SK-N-SH (cell line): ENCODE results near the gene CCSER1. TPM values are rescaled to one million over a fixed set of nuclear protein-coding genes. Genes with fewer than 3 reads are reported as not detected.

Source experiments
- CTCF ChIA-PET: fragments of 300-600, 350-600 bp; formaldehyde crosslinking; extraction: SDS; loops from one replicate; lab custom pipeline; 2021; lab: Yijun Ruan, JAX
- POLR2A ChIA-PET: fragments of 350-600 bp; sonication (Branson Sonifier 250); formaldehyde crosslinking; extraction: SDS; loops from one replicate; lab custom pipeline; 2020; ENCODE audit warnings: antibody characterized with exemption, inconsistent platforms; lab: Yijun Ruan, JAX
- DNase-seq: peaks from one replicate; pipeline ENCODE4 v3.0.0; 2012
- H2AFZ ChIP-seq: fragments of 200-600 bp; sonication (generic); 2 replicates; pipeline ENCODE4 v1.8.1; 2016; ENCODE audit warnings: antibody characterized with exemption, mild to moderate bottlenecking, low read depth
- H3F3A ChIP-seq: fragments of 200-600 bp; sonication (generic); replicated peaks from 2 replicates; pipeline ENCODE3; 2016; ENCODE audit warnings: antibody characterized with exemption, mild to moderate bottlenecking; ENCODE audit not compliant: insufficient read depth
- H3K27ac ChIP-seq, 2 experiments: fragments of 200-500 bp in 1 of 2; fragments of 200-600 bp in 1 of 2; sonication (Bioruptor generic) in 1 of 2; sonication (generic), shearing (Covaris generic) in 1 of 2; 2 replicates each; pipeline versions ENCODE4 v1.5.1 to v1.6.1; 2014 to 2016; ENCODE audit warnings: low read depth in 2 of 2, inconsistent platforms in 1 of 2, low read length in 1 of 2, mild to moderate bottlenecking in 1 of 2, mixed read lengths in 1 of 2
- H3K27me3 ChIP-seq: fragments of 200-600 bp; sonication (generic), shearing (Covaris generic); 2 replicates; pipeline ENCODE4 v1.6.1; 2016; ENCODE audit warnings: mixed run types; ENCODE audit not compliant: insufficient read depth
- H3K36me3 ChIP-seq, 2 experiments: fragments of 200-500 bp in 1 of 2; fragments of 200-600 bp in 1 of 2; sonication (Bioruptor generic) in 1 of 2; sonication (generic) in 1 of 2; replicated peaks in 1 of 2; 2 replicates each; pipeline versions ENCODE3 to v1.5.1; 2014 to 2016; ENCODE audit warnings: low read length in 1 of 2, mild to moderate bottlenecking in 1 of 2; ENCODE audit not compliant: insufficient read depth in 2 of 2, control insufficient read depth in 1 of 2
- H3K4me1 ChIP-seq, 2 experiments: fragments of 200-500 bp in 1 of 2; fragments of 200-600 bp in 1 of 2; sonication (Bioruptor generic) in 1 of 2; sonication (generic), shearing (Covaris generic) in 1 of 2; 2 replicates each; pipeline versions ENCODE4 v1.5.1 to v1.6.1; 2014 to 2016; ENCODE audit warnings: low read depth in 1 of 2, low read length in 1 of 2, mixed run types in 1 of 2; ENCODE audit not compliant: insufficient read depth in 2 of 2, control insufficient read depth in 1 of 2
- H3K4me2 ChIP-seq: fragments of 200-600 bp; sonication (generic), shearing (Covaris generic); 2 replicates; pipeline ENCODE4 v1.6.1; 2017; ENCODE audit warnings: mixed run types
- H3K4me3 ChIP-seq, 2 experiments: fragments of 200-500 bp in 1 of 2; fragments of 200-600 bp in 1 of 2; sonication (Bioruptor generic) in 1 of 2; sonication (generic), shearing (Covaris generic) in 1 of 2; 2 replicates each; pipeline versions ENCODE4 v1.5.1 to v1.8.1; 2014 to 2016; ENCODE audit warnings: low read depth in 2 of 2, inconsistent platforms in 1 of 2, low read length in 1 of 2, mild to moderate bottlenecking in 1 of 2, mixed read lengths in 1 of 2, moderate library complexity in 1 of 2
- H3K79me2 ChIP-seq: fragments of 200-600 bp; sonication (generic); 2 replicates; pipeline ENCODE4 v1.8.1; 2017; ENCODE audit warnings: mild to moderate bottlenecking; ENCODE audit not compliant: insufficient read depth
- H3K9ac ChIP-seq: fragments of 200-600 bp; sonication (generic); 2 replicates; pipeline ENCODE4 v1.6.1; 2017; ENCODE audit warnings: mixed run types
- H3K9me2 ChIP-seq: fragments of 200-600 bp; sonication (generic); 2 replicates; pipeline ENCODE4 v1.6.1; 2017; ENCODE audit warnings: mixed run types
- H3K9me3 ChIP-seq: fragments of 200-600 bp; sonication (generic); 2 replicates; pipeline ENCODE4 v1.6.1; 2017; ENCODE audit warnings: mixed run types, mild to moderate bottlenecking, moderate library complexity
- H4K20me1 ChIP-seq: fragments of 200-600 bp; sonication (generic); 2 replicates; pipeline ENCODE4 v1.6.1; 2017; ENCODE audit warnings: mild to moderate bottlenecking, mixed run types; ENCODE audit not compliant: insufficient read depth
- CHD2 ChIP-seq: fragments of 150-350 bp; IDR thresholded peaks from 2 replicates; pipeline ENCODE4 v1.6.1; 2018; ENCODE audit warnings: low read length; ENCODE audit not compliant: partially characterized antibody
- ELF1 ChIP-seq: IDR thresholded peaks from 2 replicates; pipeline ENCODE4 v1.4.0; 2012
- EP300 ChIP-seq, 2 experiments: IDR thresholded peaks; 2 replicates each; pipeline versions ENCODE4 v1.4.0 to v1.6.1; 2012; ENCODE audit warnings: borderline replicate concordance in 1 of 2, low read depth in 1 of 2, low read length in 1 of 2
- FOXM1 ChIP-seq: IDR thresholded peaks from 2 replicates; pipeline ENCODE4 v1.4.0; 2012; ENCODE audit warnings: low read depth, mild to moderate bottlenecking
- GABPA ChIP-seq: IDR thresholded peaks from 2 replicates; pipeline ENCODE4 v1.4.0; 2012; ENCODE audit warnings: low read depth, mild to moderate bottlenecking
- MXI1 ChIP-seq: IDR thresholded peaks from 2 replicates; pipeline ENCODE4 v1.6.1; 2012; ENCODE audit warnings: mild to moderate bottlenecking, low read depth, low read length, improper control_type of control experiment
- NFIC ChIP-seq: IDR thresholded peaks from 2 replicates; pipeline ENCODE4 v1.4.0; 2012; ENCODE audit warnings: borderline replicate concordance
- NRF1 ChIP-seq: IDR thresholded peaks from 2 replicates; pipeline ENCODE4 v1.6.1; 2012; ENCODE audit warnings: low read depth, mild to moderate bottlenecking, low read length
- RXRA ChIP-seq: IDR thresholded peaks from 2 replicates; pipeline ENCODE4 v1.4.0; 2012; ENCODE audit warnings: low read depth, mild to moderate bottlenecking, borderline replicate concordance
- YY1 ChIP-seq: IDR thresholded peaks from 2 replicates; pipeline ENCODE4 v1.4.0; 2012; ENCODE audit warnings: low read depth, mild to moderate bottlenecking
- WGBS: methylation state at CpG from one replicate; pipeline ENCODE4 v1.1.6; 2017; ENCODE audit warnings: low lambda C conversion rate; 5-methylcytosine and 5-hydroxymethylcytosine counted together
- polyA plus RNA-seq, 3 experiments: library from polyadenylated mRNA; depleted of rRNA; stranded (reverse); fragments of >200 nt; gene quantifications; 2 replicates each; pipeline ENCODE4 v1.2.3, GENCODE V29; 2012
- TF ChIP-seq, protein P1 (sequence below): IDR thresholded peaks from 2 replicates; pipeline ENCODE4 v1.4.0; 2012; ENCODE audit warnings: low read depth, borderline replicate concordance
- TF ChIP-seq, protein P2 (sequence below): fragments of 200-600 bp; sonication (generic); IDR thresholded peaks from 2 replicates; pipeline ENCODE4 v1.6.1; 2017; ENCODE audit warnings: antibody characterized with exemption, mild to moderate bottlenecking, moderate library complexity
- TF ChIP-seq, protein P3 (sequence below): fragments of 150-350 bp; IDR thresholded peaks from 2 replicates; pipeline ENCODE4 v1.6.1; 2017; ENCODE audit warnings: antibody characterized with exemption, low read length, low read depth, borderline replicate concordance
- TF ChIP-seq, protein P4 (sequence below): IDR thresholded peaks from 2 replicates; pipeline ENCODE4 v1.6.1; 2012; ENCODE audit warnings: mild to moderate bottlenecking, low read depth, low read length, moderate library complexity
- TF ChIP-seq, protein P5 (sequence below): IDR thresholded peaks from 2 replicates; pipeline ENCODE4; 2012
- TF ChIP-seq, protein P6 (sequence below): IDR thresholded peaks from 2 replicates; pipeline ENCODE4 v1.4.0; 2012; ENCODE audit warnings: low read depth
- TF ChIP-seq, protein P7 (sequence below): fragments of 150-350 bp; IDR thresholded peaks from 2 replicates; pipeline ENCODE4 v1.6.1; 2016; ENCODE audit warnings: mild to moderate bottlenecking, low read depth, low read length

CCSER1 gene
- polyA plus RNA-seq, 1 of the 3 experiments (the other 2 are of a cell fraction) = 0.05 TPM

DNA sequence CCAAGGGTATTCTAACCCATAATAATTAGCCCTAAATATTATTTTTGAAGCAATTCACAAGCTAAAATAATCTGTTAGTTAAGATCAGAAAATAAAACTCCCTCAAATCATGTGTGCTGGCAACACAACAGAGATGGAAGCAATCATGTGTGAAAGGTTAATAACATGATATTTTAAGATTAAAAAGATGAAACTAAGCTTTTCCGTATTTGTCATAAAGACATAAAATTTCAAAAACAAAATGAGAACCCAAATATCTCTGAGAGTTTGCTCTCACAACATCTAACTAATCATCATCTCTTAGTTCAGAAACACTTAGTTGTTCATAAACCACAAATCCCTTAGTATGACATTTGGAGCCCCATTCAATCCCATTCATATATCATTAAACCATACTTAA is 749.1 kb downstream of the CCSER1 start:
- no peaks in the 10 kb centered on the region for H3K36me3 ChIP-seq
- CTCF ChIA-PET = no interaction called here
- H3K4me3 ChIP-seq = no peak overlapping the region
- H2AFZ ChIP-seq = no peak overlapping the region
- no peak for DNase-seq
- 73% methylated on average over 1 of the region's 1 CpG for WGBS
- no peaks in the 10 kb centered on the region for H3K9me2 ChIP-seq
- H3K4me2 ChIP-seq = no peak overlapping the region
- no peak overlapping the region for H3K9ac ChIP-seq
- POLR2A ChIA-PET = no interaction called here
- H3K4me1 ChIP-seq = no peaks in the 10 kb centered on the region; a peak in 1 of 4 replicates
- H3F3A ChIP-seq = no peaks in the 10 kb centered on the region
- H3K27me3 ChIP-seq = no peaks in the 10 kb centered on the region
- H4K20me1 ChIP-seq = no peaks in the 10 kb centered on the region
- no peak overlapping the region for H3K27ac ChIP-seq
- no peak for TF ChIP-seq MXI1
- TF ChIP-seq, protein P1, sequence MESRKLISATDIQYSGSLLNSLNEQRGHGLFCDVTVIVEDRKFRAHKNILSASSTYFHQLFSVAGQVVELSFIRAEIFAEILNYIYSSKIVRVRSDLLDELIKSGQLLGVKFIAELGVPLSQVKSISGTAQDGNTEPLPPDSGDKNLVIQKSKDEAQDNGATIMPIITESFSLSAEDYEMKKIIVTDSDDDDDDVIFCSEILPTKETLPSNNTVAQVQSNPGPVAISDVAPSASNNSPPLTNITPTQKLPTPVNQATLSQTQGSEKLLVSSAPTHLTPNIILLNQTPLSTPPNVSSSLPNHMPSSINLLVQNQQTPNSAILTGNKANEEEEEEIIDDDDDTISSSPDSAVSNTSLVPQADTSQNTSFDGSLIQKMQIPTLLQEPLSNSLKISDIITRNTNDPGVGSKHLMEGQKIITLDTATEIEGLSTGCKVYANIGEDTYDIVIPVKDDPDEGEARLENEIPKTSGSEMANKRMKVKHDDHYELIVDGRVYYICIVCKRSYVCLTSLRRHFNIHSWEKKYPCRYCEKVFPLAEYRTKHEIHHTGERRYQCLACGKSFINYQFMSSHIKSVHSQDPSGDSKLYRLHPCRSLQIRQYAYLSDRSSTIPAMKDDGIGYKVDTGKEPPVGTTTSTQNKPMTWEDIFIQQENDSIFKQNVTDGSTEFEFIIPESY = no peak
- TF ChIP-seq YY1 = no peak
- TF ChIP-seq, protein P2, sequence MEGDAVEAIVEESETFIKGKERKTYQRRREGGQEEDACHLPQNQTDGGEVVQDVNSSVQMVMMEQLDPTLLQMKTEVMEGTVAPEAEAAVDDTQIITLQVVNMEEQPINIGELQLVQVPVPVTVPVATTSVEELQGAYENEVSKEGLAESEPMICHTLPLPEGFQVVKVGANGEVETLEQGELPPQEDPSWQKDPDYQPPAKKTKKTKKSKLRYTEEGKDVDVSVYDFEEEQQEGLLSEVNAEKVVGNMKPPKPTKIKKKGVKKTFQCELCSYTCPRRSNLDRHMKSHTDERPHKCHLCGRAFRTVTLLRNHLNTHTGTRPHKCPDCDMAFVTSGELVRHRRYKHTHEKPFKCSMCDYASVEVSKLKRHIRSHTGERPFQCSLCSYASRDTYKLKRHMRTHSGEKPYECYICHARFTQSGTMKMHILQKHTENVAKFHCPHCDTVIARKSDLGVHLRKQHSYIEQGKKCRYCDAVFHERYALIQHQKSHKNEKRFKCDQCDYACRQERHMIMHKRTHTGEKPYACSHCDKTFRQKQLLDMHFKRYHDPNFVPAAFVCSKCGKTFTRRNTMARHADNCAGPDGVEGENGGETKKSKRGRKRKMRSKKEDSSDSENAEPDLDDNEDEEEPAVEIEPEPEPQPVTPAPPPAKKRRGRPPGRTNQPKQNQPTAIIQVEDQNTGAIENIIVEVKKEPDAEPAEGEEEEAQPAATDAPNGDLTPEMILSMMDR = no peak
- TF ChIP-seq NFIC = no peak
- TF ChIP-seq, protein P3, sequence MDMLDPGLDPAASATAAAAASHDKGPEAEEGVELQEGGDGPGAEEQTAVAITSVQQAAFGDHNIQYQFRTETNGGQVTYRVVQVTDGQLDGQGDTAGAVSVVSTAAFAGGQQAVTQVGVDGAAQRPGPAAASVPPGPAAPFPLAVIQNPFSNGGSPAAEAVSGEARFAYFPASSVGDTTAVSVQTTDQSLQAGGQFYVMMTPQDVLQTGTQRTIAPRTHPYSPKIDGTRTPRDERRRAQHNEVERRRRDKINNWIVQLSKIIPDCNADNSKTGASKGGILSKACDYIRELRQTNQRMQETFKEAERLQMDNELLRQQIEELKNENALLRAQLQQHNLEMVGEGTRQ = no peak
- no peak for TF ChIP-seq CHD2
- TF ChIP-seq, protein P4, sequence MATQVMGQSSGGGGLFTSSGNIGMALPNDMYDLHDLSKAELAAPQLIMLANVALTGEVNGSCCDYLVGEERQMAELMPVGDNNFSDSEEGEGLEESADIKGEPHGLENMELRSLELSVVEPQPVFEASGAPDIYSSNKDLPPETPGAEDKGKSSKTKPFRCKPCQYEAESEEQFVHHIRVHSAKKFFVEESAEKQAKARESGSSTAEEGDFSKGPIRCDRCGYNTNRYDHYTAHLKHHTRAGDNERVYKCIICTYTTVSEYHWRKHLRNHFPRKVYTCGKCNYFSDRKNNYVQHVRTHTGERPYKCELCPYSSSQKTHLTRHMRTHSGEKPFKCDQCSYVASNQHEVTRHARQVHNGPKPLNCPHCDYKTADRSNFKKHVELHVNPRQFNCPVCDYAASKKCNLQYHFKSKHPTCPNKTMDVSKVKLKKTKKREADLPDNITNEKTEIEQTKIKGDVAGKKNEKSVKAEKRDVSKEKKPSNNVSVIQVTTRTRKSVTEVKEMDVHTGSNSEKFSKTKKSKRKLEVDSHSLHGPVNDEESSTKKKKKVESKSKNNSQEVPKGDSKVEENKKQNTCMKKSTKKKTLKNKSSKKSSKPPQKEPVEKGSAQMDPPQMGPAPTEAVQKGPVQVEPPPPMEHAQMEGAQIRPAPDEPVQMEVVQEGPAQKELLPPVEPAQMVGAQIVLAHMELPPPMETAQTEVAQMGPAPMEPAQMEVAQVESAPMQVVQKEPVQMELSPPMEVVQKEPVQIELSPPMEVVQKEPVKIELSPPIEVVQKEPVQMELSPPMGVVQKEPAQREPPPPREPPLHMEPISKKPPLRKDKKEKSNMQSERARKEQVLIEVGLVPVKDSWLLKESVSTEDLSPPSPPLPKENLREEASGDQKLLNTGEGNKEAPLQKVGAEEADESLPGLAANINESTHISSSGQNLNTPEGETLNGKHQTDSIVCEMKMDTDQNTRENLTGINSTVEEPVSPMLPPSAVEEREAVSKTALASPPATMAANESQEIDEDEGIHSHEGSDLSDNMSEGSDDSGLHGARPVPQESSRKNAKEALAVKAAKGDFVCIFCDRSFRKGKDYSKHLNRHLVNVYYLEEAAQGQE = no peak
- no peak for TF ChIP-seq RXRA
- TF ChIP-seq, protein P5, sequence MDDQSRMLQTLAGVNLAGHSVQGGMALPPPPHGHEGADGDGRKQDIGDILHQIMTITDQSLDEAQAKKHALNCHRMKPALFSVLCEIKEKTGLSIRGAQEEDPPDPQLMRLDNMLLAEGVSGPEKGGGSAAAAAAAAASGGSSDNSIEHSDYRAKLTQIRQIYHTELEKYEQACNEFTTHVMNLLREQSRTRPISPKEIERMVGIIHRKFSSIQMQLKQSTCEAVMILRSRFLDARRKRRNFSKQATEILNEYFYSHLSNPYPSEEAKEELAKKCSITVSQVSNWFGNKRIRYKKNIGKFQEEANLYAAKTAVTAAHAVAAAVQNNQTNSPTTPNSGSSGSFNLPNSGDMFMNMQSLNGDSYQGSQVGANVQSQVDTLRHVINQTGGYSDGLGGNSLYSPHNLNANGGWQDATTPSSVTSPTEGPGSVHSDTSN = no peak
- no peak for TF ChIP-seq NRF1
- no peak for TF ChIP-seq FOXM1
- TF ChIP-seq, protein P6, sequence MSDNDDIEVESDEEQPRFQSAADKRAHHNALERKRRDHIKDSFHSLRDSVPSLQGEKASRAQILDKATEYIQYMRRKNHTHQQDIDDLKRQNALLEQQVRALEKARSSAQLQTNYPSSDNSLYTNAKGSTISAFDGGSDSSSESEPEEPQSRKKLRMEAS = no peak
- no peak for TF ChIP-seq EP300 (IDR thresholded peaks at IDR 0.05; ENCODE audit: borderline replicate concordance in 1 of 2, low read depth in 1 of 2, low read length in 1 of 2)
- no peak for TF ChIP-seq GABPA
- TF ChIP-seq, protein P7, sequence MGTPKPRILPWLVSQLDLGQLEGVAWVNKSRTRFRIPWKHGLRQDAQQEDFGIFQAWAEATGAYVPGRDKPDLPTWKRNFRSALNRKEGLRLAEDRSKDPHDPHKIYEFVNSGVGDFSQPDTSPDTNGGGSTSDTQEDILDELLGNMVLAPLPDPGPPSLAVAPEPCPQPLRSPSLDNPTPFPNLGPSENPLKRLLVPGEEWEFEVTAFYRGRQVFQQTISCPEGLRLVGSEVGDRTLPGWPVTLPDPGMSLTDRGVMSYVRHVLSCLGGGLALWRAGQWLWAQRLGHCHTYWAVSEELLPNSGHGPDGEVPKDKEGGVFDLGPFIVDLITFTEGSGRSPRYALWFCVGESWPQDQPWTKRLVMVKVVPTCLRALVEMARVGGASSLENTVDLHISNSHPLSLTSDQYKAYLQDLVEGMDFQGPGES = no peak
- TF ChIP-seq ELF1 = no peak
- no peaks in the 10 kb centered on the region for H3K9me3 ChIP-seq
- H3K79me2 ChIP-seq = no peaks in the 10 kb centered on the region
